CD4-positive, alpha-beta T cell treated with Interleukin-6 at 100 ng/mL for 8 hours (primary cell): ENCODE results near the gene WNT9A.

Experiments
- DNase-seq: peaks from one replicate; pipeline ENCODE4 v3.0.0-alpha.2; 2020; ENCODE audit warnings: mixed read lengths, low spot score

WNT9A gene

GRCh38 chr1:227941509-227942020 lies 6.2 kb downstream of the WNT9A start:
- no peak for DNase-seq

DNA sequence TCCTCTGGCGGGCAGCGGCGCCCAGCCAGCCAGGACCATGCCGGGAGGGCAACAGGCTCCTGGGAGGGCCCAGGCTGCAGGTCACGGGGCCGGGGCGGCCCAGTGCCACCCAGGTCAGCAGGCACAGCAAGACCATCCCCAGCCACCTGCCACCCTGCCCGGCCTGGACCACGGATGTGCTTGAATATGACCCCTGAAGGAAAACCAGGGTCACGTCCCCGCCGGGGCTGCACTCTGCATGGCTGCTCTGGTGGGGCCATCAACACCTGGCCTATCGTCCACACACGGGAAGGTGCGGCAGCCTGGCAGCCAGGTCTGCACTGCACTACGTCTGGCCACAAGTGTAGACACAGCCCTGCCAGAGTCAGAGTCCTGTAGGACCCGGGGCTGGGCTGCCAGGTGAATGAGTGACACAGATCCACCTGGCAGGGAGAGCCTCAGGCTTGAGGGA lies 6.9 kb downstream of the WNT9A start:
- DNase-seq: no peak

GRCh38 chr1:227939791-227940771 lies 7.7 kb downstream of the WNT9A start:
- no peak for DNase-seq

GRCh38 chr1:227938911-227939790 lies 8.6 kb downstream of the WNT9A start:
- no peak for DNase-seq

- DNase-seq: no peak
These were observed 9.5 kb downstream of the WNT9A start for GRCh38 chr1:227938276-227938675.

DNA sequence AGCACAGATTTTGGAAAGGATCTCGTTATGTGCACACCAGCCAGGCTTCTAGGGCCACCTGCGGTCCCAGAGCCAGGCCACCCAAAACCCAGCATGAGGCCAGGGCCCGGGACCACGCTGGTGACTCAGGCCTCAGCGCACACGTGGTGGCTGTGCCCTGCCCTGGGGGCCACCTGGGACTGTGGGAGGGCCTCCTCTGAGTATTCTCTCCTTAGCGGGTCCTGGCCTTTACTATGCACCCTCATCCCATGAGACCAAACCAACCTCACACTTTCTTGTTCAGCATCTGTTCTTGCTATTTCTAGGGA lies 9.9 kb downstream of the WNT9A start:
- no peak for DNase-seq

DNA sequence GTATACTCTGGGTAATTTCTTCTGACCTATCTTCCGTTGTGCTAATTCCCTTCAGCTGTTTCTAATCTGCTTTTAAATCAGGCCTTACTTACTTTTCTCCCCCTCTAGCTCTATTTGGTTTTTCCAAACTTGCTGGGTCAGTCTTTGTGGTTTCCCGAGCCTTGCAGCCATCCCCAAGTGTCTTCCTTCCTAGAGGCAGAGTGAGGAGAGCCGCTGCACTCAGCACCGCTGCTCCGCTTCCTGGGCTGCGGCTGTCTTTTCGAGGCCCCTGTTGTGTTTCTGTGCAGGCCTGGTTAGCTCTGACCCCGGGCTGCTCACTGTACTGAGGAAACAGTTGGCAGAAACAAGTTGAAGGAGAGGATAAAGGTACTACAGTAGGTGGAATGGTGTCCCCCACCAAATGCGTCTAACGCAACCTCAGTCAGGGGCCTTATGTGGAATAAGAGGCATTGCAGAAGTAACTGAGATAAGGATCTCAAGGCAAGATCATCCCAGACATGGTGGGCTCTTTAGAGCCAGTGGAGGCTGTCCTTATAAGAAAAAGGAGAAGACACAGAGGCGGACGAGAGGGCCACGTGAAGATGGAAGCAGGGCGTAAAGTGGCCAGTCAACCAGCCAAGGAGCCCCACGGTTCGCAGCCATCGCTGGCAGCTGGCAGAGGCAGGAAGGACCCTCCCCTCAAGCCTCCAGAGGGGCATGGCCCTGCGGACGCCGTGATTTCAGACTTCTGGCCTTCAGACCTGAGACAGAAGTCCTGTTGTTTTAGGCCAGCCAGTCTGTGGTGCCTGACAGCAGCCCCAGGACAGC lies 10.5 kb downstream of the WNT9A start:
- no peak for DNase-seq

- DNase-seq: no peak
These were observed 11.9 kb downstream of the WNT9A start for GRCh38 chr1:227935826-227936225.

DNA sequence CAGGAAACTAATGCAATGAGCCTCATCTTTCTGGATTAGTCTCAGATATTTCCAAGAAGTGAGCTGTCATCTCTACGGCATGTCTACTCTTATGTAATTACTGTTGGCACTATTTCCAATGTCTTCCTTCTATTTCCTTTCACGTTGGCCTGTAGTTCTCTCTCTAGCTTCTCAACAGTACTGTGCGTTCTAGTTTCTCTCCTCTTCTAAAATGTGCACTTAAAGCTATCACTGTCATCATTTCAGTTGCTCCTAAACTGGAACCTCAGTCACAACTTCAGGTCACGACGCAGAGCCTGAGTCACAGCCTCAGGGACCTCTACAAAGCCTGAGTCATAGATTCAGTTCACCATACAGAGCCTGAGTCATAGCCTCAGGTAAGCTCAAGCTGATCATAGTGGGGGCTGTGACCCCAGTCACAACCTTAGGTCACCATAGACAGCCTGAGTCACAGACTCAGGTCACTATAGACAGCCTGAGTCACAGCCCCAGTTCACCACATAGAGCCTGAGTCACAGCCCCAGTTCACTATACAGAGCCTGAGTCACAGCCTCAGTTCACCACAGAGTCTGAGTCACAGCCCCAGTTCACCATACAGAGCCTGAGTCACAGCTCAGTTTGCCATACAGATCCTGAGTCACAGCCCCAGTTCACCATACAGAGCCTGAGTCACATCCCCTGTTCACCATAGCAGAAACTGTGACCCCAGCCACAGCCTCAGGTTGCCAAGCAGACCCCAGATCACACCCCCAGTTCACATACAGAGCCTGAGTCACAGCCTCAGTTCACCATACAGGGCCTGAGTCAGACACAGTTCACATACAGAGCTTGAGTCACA lies 13.0 kb downstream of the WNT9A start:
- peak; percentile 7 for DNase-seq

DNA sequence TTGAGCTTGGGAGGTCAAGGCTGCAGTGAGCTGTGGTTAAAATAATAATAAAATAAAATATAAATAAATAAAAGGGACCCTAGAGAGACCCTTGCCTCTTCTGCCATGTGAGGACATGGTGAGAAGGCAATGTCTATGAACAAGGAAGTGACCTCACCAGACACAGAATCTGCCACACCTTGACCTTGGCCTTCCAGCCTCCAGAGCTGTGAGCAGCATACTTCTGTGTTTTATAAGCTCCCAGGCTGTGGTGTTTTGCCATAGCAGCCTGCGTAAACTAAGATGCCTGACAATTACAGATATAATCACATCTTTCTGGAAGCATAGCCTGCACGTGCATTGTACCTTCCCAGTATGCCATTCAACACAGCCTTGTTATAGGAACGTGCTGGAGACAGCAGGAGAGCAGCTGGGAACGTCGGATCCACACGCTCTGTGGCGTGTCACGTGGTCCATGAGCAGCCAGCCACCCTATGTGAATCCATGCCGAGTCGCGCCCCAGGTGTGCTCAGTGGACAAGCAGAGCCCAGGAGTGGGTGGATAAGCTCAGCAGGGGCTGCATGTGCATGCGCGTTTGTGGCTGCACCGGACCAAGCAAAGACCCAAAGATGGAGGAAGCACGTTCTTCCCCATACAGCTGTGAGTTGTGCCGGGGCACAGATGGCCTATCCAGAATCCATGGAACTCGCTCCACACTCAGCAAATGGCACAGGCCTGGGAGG lies 17.8 kb downstream of the WNT9A start:
- DNase-seq: no peak

- DNase-seq: no peak
These were observed 18.8 kb downstream of the WNT9A start for GRCh38 chr1:227928811-227929375.

GRCh38 chr1:227927971-227928741 lies 19.6 kb downstream of the WNT9A start:
- no peak for DNase-seq

DNA sequence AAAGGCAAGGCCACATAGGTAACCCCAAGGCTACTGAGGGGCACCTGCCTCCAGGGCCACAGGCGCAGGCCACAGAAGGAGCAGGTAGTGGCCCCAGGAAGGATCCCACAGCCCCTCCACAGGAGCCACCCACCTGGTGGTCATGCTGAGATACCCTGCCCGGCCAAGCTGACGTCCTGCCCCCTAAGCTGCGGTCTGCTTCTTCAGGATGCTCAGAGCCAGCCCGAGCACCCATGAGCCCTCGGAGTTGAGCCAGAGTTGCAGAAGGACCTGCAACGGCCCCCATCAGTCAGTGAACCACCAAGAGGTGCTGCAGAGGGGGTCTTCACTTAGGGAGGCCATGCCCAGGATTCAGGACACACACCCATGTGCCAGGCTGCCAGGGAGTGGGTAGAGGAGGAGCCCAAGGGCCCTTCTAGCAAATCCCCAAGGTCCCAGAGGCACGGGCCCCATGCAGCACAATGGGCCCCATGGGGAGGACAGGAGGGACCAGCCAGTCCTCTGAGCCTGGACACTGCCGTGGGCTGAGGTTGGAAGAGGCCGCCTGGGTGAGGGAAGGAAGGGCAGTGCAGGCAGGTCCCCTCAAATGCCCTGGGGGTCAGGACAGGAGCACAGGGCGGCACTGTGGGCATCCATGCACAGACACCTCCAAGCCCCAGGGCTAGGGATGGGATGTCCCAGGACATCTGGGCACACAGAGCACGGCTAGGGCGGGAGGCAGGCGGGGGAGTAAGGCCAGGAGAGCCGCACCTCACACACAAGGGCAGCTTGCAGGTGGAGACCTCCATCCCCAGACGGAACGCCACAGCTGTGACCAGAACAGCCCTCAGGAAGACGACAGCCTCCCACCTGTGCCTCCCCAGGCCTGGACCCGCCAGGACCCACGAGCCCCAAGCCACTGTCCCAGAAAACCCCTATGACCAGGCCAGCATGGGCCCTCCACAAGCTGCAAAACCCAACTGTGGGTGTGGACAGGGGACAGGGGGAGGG lies 20.5 kb downstream of the WNT9A start:
- DNase-seq: no peak

- no peak for DNase-seq
These were observed 21.4 kb downstream of the WNT9A start for GRCh38 chr1:227926216-227926791.

DNA sequence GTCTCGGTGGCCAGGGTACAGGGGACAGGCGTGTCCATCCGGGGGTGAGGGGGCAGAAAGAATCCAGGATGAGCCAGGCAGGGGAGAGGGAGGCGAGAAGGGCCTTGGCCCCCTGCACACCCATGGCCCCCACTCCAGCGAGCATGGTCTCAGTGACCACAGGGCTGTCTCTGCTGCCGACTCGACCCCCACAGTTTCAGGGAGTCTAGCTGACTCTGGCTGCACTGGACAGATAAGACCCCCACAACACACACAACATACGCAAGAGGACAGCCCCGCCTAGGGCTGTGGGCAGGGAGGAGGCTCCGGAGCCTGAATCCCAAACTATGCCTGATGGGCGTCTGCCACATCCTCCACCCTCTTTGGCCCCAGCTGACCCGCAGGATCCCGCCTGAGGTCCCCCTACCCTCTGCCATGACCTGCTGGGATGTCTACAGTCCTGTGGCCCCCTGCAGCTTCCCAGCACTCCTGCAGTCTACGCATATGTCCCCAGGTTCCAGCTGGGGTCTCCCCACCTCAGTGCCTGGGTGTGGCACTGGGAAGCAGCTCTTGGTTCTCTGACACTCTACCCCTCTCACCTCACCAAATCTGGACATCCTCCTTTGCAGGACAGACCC lies 22.0 kb downstream of the WNT9A start:
- no peak for DNase-seq

DNA sequence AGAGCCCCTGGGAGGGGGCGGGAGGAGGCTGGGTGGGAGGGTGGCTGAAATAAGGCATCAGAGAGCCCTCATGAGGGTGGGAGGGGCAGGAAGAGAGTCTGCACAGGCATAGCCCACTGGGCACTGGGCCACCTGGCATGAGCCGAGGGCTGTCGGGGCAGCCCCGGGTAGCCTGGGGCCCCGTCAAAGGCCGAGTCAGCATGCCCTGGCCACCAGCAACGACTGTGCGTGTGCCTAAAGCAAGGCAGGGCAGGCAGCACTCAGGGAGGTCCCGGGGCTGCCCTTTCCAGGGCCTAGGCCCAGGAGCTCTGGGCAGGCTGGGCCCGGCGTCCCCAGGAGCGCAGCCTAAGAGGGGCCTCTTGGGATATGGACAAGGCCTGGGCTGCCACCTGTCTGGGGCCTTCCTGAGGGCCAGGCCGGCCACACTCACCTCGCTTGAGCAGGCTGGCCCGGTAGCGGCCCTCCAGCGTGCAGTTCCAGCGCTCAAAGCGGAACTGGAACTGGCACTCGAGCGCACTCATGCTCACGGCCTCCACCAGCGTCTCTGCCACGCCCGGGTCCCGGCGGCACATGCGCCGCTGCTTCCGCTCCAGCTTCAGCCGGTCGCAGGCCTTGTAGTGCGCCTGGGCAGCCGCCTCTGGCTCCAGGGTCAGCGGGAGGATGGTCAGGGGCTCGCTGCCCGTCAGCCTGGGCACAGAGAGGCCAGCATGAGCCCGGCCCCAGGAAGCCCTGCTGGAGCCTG lies 22.7 kb downstream of the WNT9A start:
- DNase-seq: no peak
